ENCODE results near the gene PLXNC1.

Gene PLXNC1

DNA sequence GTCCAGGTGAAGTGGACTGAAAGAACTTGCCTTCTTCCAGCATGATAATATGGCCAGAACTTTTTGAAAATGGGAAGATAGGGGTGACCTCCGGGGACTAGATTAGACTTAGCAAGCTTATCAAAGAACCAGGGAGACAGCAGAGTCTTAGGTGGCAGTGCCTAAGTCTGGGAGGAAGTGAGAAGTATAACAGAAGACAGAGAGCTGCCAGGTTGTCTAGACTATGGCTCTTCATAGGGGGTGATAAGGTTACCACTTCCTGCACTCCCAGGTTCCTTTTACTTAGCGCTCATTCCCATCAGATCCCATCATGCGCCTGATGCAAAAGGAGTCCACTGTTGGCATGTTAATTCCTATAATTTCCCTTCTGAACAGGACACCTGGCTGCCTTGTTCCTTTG lies 69.9 kb downstream of the PLXNC1 start:
- H3K36me3 ChIP-seq, result peaks cover 66% of the 10 kb centered on the region
- TF ChIP-seq, protein P1, sequence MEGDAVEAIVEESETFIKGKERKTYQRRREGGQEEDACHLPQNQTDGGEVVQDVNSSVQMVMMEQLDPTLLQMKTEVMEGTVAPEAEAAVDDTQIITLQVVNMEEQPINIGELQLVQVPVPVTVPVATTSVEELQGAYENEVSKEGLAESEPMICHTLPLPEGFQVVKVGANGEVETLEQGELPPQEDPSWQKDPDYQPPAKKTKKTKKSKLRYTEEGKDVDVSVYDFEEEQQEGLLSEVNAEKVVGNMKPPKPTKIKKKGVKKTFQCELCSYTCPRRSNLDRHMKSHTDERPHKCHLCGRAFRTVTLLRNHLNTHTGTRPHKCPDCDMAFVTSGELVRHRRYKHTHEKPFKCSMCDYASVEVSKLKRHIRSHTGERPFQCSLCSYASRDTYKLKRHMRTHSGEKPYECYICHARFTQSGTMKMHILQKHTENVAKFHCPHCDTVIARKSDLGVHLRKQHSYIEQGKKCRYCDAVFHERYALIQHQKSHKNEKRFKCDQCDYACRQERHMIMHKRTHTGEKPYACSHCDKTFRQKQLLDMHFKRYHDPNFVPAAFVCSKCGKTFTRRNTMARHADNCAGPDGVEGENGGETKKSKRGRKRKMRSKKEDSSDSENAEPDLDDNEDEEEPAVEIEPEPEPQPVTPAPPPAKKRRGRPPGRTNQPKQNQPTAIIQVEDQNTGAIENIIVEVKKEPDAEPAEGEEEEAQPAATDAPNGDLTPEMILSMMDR (IDR thresholded peaks at IDR 0.05), result no peak
- H3K27ac ChIP-seq, result peak overlapping the region; percentile 23
- no peak overlapping the region for H3K4me3 ChIP-seq (ENCODE audit: low read depth in 1 of 2, low read length in 1 of 2)
- peaks cover 0 to 2% of the 10 kb centered on the region in 2 experiments for H3K4me1 ChIP-seq (ENCODE audit: control insufficient read depth in 1 of 2, insufficient read depth in 1 of 2, low read depth in 1 of 2, low read length in 1 of 2)
- no peaks in the 10 kb centered on the region for H3K27me3 ChIP-seq
- H3K9me3 ChIP-seq, result no peaks in the 10 kb centered on the region

DNA sequence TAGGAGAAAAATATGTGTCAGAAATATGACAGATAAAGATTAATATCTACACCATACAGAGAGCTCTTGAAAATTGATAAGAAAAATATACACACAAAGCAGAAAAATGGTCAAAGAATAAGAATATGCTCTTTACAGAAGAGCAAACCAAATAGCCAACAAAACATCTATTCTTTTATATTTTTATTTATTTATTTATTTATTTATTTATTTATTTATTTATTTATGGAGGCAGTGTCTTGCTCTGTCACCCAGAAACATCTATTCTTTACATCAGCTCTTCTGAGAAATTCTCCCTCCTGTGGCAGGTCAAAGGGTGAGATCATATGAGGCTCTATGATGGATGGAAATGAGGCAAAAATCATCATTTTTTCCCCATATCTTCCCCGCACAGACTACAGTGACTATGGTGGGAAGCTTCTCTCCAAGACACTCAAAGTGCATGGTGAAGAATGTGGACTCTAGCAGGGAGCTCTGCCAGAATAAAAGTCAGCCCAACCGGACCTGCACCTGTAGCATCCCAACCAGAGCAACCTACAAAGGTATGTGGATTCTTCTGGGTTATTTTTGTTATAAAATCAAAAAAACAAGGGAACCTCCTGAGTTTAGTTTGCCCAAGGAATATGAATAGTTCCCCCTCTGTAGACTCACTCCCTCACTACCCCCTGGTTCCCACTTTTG lies 71.4 kb downstream of the PLXNC1 start:
- H3K9me3 ChIP-seq, result no peaks in the 10 kb centered on the region
- TF ChIP-seq, protein P1 (IDR thresholded peaks at IDR 0.05), result no peak
- H3K36me3 ChIP-seq, result peaks cover 81% of the 10 kb centered on the region
- H3K27me3 ChIP-seq, result no peaks in the 10 kb centered on the region
- H3K4me3 ChIP-seq (ENCODE audit: low read depth in 1 of 2, low read length in 1 of 2), result no peak overlapping the region
- peak overlapping the region; percentile 11 for H3K27ac ChIP-seq
- H3K4me1 ChIP-seq (ENCODE audit: control insufficient read depth in 1 of 2, insufficient read depth in 1 of 2, low read depth in 1 of 2, low read length in 1 of 2), result peaks cover 0 to 2% of the 10 kb centered on the region in 2 experiments

DNA sequence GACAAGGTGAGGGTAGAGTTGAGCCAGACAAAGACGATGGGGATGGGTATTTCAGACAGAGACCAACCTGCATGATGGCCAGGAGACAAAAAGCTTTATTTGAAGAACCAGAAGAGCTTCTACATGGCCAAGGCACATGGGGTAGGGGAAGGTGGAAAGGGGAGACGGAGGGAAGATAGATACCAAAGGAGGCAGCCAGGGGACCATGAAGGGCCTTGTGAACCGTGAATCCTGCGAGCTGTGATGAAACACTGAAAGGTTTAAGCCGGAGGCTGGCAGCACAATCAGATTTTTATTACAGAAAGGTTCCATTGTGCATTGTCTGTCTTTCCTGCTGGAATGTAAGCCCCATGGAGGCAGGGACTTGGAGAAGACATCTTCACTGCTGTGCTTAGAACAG lies 72.4 kb downstream of the PLXNC1 start:
- Histone ChIP-seq H3K27ac (peak overlapping the region; percentile 34), H3K4me3 (ENCODE audit: low read depth in 1 of 2, low read length in 1 of 2) (no peak overlapping the region), H3K4me1 (ENCODE audit: control insufficient read depth in 1 of 2, insufficient read depth in 1 of 2, low read depth in 1 of 2, low read length in 1 of 2) (peaks cover 0 to 2% of the 10 kb centered on the region in 2 experiments), H3K36me3 (peaks cover 84% of the 10 kb centered on the region), H3K9me3 (no peaks in the 10 kb centered on the region), H3K27me3 (no peaks in the 10 kb centered on the region)
- TF ChIP-seq, protein P1 (IDR thresholded peaks at IDR 0.05), result no peak

DNA sequence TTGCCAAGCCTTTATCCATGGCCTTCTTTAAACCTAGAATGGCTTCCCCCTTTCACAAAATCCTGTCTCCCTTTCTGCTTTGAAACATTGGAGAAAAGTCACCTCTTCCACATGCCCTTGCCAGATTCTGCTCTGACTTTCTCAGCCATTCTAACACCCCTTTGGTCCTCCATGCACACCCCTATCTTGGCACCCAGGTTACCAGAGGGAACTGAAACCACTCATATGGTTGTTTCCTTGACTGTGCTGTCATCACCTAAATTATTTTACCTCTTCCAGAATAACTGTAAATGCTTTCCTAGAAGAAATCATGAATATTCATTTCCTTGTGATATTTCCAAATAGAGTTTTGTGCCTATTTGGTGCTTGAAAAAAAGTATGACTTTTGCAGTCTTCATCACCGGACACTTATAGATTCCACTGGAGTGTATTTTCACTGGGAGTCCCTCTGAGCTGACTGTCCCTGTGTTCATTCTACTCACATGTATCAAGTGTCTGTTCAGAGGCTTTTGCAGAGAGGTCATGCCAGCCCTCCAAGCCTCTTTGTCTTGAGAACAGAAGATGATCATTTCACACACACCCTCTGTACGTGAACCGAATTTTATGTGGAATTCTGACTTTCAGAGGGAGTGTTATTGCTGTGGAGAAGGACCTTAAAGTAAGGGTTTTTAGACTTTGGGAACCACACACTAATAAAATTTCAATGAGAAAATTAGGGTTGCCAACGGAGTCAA lies 74.1 kb downstream of the PLXNC1 start:
- Histone ChIP-seq H3K9me3 (no peaks in the 10 kb centered on the region), H3K4me1 (ENCODE audit: control insufficient read depth in 1 of 2, insufficient read depth in 1 of 2, low read depth in 1 of 2, low read length in 1 of 2) (peaks cover 0 to 2% of the 10 kb centered on the region in 2 experiments), H3K36me3 (peaks cover 91% of the 10 kb centered on the region), H3K4me3 (ENCODE audit: low read depth in 1 of 2, low read length in 1 of 2) (no peak overlapping the region), H3K27me3 (no peaks in the 10 kb centered on the region), H3K27ac (peak overlapping the region; percentile 34)
- TF ChIP-seq, protein P1 (IDR thresholded peaks at IDR 0.05), result no peak

DNA sequence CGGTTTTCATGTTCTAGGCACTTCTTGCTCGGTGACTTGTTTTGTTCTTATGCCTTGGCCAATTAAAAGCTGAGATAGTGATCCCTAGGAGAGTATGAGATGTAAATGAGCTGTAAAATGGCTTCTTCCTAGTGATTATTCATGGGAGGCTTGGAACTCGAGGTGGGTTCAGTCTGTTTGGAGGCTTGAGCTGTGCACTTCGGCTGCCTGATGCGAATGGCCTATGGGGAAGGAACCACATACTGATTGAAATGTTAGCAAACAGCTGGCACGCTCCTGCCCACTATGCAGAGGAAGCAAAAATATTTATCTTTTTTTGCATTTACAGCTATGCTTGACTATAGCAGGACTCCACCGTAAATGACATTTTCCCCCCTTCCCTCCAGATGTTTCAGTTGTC lies 75.5 kb downstream of the PLXNC1 start:
- peaks cover 91% of the 10 kb centered on the region for H3K36me3 ChIP-seq
- TF ChIP-seq, protein P1 (IDR thresholded peaks at IDR 0.05), result no peak
- H3K4me3 ChIP-seq (ENCODE audit: low read depth in 1 of 2, low read length in 1 of 2), result no peak overlapping the region
- no peak overlapping the region for H3K27ac ChIP-seq
- no peaks in the 10 kb centered on the region for H3K9me3 ChIP-seq
- peaks cover 0 to 2% of the 10 kb centered on the region in 2 experiments for H3K4me1 ChIP-seq (ENCODE audit: control insufficient read depth in 1 of 2, insufficient read depth in 1 of 2, low read depth in 1 of 2, low read length in 1 of 2)
- no peaks in the 10 kb centered on the region for H3K27me3 ChIP-seq

All from neutrophil (primary cell).